Measurements from ENCODE around the gene PARD3. TPM values are rescaled to one million over a fixed set of nuclear protein-coding genes. Genes with fewer than 3 reads are reported as not detected.
"Not testable (repeated sequence)": the region's sequence is repeated elsewhere in the genome, so short reads cannot be mapped to it uniquely, and the experiment has no call there.

Gene PARD3
- total RNA-seq, 2 experiments from 2014 or later: 1.3 to 1.9 TPM

DNA sequence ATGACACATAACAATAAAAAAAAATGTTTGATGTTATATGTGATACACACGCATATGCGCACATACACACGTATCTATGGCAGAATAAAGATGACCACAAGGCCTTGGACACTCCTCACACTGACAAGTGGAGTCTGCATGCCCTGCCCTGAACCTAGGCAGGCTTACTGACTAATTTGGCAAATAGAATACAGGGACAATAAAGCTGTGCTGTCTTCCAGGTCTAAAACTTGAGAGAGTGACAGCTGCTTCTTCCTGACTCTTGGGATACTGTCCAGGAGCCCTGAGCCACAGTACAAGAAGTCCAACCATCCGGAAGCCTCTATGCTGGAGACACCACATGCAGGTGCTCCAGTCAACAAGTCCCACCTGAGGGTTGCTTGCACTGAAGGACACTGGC is 20.3 kb downstream of the PARD3 start:
- peaks cover 8% of the 10 kb centered on the region for H3K27me3 Mint-ChIP-seq
- no peak overlapping the region for H3K27ac Mint-ChIP-seq
- DNase-seq: no peak
- no peak overlapping the region for H3K4me3 Mint-ChIP-seq
- H3K36me3 Mint-ChIP-seq: no peaks in the 10 kb centered on the region
- no peaks in the 10 kb centered on the region for H3K9me3 Mint-ChIP-seq
- H3K4me1 Mint-ChIP-seq: no peaks in the 10 kb centered on the region

- H3K27ac Mint-ChIP-seq, DNase-seq, H3K9me3 Mint-ChIP-seq, H3K4me3 Mint-ChIP-seq, H3K4me1 Mint-ChIP-seq, H3K36me3 Mint-ChIP-seq, H3K27me3 Mint-ChIP-seq: not testable (repeated sequence)
These were observed 21.5 kb downstream of the PARD3 start for GRCh38 chr10:34793581-34793980.

GRCh38 chr10:34792881-34793280 is 22.2 kb downstream of the PARD3 start:
- Mint-ChIP-seq H3K27ac (no peak overlapping the region), H3K9me3 (no peaks in the 10 kb centered on the region), H3K27me3 (peaks cover 13% of the 10 kb centered on the region), H3K4me1 (no peaks in the 10 kb centered on the region), H3K4me3 (no peak overlapping the region), H3K36me3 (no peaks in the 10 kb centered on the region)
- DNase-seq: no peak

- DNase-seq: no peak
- no peaks in the 10 kb centered on the region for H3K36me3 Mint-ChIP-seq
- no peaks in the 10 kb centered on the region for H3K9me3 Mint-ChIP-seq
- no peaks in the 10 kb centered on the region for H3K4me1 Mint-ChIP-seq
- H3K27me3 Mint-ChIP-seq: peaks cover 14% of the 10 kb centered on the region
- H3K4me3 Mint-ChIP-seq: no peak overlapping the region
- no peak overlapping the region for H3K27ac Mint-ChIP-seq
These were observed 23.1 kb downstream of the PARD3 start for GRCh38 chr10:34791947-34792346.

DNA sequence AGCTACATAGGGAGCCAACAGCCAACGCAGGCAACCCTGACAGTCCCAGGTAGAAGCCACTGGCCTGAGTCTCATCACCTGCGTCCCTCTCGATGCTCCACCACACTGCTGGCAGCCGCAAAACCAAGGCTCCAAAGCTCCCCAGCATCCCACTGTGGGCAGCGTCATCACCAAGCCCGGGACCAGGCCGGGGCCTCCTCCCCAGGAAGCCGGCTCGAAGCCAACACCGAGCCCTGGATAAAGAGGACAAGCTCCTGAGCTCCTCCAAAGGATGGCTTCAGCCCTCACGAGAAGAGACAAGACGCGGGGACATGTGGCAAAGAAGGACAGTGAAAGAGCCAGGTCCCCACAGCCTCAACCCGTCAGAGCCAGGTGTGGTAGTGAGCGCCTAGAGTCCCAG is 23.9 kb downstream of the PARD3 start:
- no peak overlapping the region for H3K4me3 Mint-ChIP-seq
- no peaks in the 10 kb centered on the region for H3K4me1 Mint-ChIP-seq
- no peak for DNase-seq
- H3K9me3 Mint-ChIP-seq: no peaks in the 10 kb centered on the region
- no peak overlapping the region for H3K27ac Mint-ChIP-seq
- no peaks in the 10 kb centered on the region for H3K36me3 Mint-ChIP-seq
- H3K27me3 Mint-ChIP-seq: peaks cover 14% of the 10 kb centered on the region

DNA sequence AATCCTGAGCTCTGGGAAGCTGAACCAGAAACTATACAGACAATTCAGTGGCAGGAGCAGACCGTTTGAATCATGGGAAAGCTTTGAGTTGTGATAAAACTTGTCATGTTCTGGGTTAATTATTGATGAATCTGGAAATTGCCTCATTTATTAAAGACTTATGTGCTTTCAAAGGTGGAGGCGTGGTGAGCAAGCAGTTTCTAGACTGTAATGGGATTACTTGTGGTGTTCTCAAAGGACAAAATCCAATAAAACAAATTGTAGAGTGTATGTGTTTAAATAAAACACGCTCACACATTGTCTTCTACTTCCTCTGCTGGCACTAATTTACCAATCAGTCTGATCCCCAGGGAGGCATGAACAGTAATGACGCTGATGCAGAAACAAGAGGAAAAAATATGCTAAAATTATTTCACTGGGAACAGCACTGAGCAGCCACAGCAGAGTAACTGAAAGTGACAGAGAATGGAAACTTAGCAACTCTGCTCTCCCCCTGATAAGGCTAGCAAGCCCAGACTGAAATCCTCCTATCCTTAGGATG is 25.1 kb downstream of the PARD3 start:
- Mint-ChIP-seq H3K4me1 (no peaks in the 10 kb centered on the region), H3K27me3 (peaks cover 14% of the 10 kb centered on the region)

DNA sequence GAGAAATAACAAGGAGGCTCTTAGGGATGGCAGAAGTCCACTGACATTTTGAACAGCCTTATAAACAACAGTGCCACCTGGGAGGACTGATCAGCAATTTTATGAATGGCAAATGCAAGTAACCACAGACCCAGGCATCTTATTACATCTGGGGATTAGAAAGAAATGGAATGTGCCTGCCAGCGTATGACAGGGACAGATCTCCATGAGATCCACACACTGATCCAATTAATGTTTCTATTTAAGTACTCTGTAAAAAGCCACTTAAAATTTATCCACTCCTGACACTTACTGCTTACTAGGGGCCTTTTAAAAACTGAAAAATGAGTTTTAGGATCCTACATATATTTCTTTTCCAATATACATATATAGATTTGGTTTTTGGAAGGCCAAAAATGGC is 28.6 kb downstream of the PARD3 start:
- Mint-ChIP-seq H3K4me1 (no peaks in the 10 kb centered on the region), H3K36me3 (no peaks in the 10 kb centered on the region), H3K4me3 (no peak overlapping the region), H3K27me3 (peaks cover 16% of the 10 kb centered on the region), H3K27ac (no peak overlapping the region), H3K9me3 (no peaks in the 10 kb centered on the region)
- no peak for DNase-seq

More for the DNA sequence above, 25.1 kb downstream of the PARD3 start:
- H3K4me3 Mint-ChIP-seq: no peak overlapping the region
- no peaks in the 10 kb centered on the region for H3K9me3 Mint-ChIP-seq
- no peak for DNase-seq
- H3K27ac Mint-ChIP-seq: no peak overlapping the region
- H3K36me3 Mint-ChIP-seq: no peaks in the 10 kb centered on the region

DNA sequence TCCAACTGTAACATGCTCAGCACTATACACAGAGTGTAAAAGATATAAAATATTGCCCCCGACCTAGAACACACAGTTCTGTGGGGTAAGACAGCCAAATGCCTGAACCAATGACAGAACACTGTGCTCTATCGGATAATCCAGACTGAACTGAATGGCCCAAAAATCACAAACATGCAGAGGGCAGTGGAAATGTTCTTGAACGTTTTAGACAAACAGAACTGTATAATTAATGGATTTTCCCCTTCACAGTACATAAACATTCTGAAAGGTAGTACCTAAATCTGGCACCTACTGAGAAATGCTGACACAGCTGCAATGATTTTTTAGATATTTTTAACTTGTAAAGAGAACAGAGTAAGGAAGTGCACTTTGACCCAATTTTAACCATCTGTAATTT is 33.4 kb downstream of the PARD3 start:
- DNase-seq: no peak
- Mint-ChIP-seq H3K4me1 (peaks cover 8% of the 10 kb centered on the region), H3K36me3 (no peaks in the 10 kb centered on the region), H3K27ac (no peak overlapping the region), H3K27me3 (peaks cover 17% of the 10 kb centered on the region), H3K9me3 (no peaks in the 10 kb centered on the region), H3K4me3 (no peak overlapping the region)

DNA sequence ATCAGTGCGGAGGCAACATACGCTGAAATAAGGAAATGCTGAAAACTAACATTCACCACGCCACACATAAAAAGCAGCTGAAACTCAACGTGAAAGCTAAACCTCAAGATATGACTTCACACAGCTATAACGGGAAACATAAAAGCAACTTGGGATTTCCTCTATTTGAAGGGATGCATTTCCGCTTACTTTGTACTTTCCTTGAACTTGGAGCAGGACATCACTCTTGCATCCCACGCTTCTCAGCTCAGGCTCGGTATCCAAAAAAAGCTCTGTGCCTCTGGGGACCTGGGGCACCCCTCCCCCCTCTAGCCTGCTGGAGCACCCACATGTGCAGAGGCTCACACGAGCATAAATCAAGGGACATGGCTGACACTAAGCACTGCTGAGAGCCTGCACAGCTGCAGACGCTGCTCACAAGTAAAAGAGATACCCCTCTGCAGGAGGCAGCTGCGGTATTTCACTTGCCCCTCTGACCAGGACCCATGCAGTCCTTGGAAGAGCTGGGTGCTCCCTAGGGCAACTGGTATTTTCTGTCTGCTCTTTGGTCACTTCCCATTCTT is 34.2 kb downstream of the PARD3 start:
- Mint-ChIP-seq H3K9me3 (no peaks in the 10 kb centered on the region), H3K27me3 (peaks cover 17% of the 10 kb centered on the region), H3K27ac (no peak overlapping the region), H3K36me3 (no peaks in the 10 kb centered on the region), H3K4me1 (peaks cover 8% of the 10 kb centered on the region), H3K4me3 (peak overlapping the region; percentile 29)
- no peak for DNase-seq

DNA sequence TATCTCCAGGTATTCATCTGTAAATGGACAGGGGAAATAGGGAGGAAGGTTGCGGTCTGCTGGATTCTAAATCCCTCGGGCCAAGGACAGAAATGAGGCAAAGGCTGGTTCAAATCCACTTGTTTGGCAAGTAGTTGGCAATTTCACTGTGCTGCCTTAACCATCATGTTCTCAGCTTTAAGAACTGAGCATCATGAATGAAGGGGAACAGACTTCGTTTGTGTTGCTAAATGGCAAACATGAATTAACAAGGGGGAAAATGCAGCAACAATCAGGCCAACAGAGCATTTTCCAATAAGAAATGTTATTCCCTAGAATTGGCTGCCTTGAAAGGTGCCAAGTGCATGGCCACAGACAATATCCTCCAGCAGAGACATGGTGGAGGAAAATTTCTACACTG is 36.9 kb downstream of the PARD3 start:
- Mint-ChIP-seq H3K27ac (no peak overlapping the region), H3K4me1 (peaks cover 8% of the 10 kb centered on the region), H3K9me3 (no peaks in the 10 kb centered on the region), H3K4me3 (no peak overlapping the region), H3K36me3 (no peaks in the 10 kb centered on the region), H3K27me3 (peaks cover 17% of the 10 kb centered on the region)
- no peak for DNase-seq

GRCh38 chr10:34776090-34776690 is 38.9 kb downstream of the PARD3 start:
- no peak for DNase-seq

GRCh38 chr10:34775044-34775637 is 40.0 kb downstream of the PARD3 start:
- Mint-ChIP-seq H3K4me3 (no peak overlapping the region), H3K9me3 (no peaks in the 10 kb centered on the region), H3K27ac (no peak overlapping the region), H3K36me3 (no peaks in the 10 kb centered on the region), H3K27me3 (no peaks in the 10 kb centered on the region), H3K4me1 (peaks cover 2% of the 10 kb centered on the region)
- DNase-seq: no peak

More at GRCh38 chr10:34776090-34776690, 38.9 kb downstream of the PARD3 start:
- Mint-ChIP-seq H3K27me3 (peaks cover 7% of the 10 kb centered on the region), H3K36me3 (no peaks in the 10 kb centered on the region), H3K9me3 (no peaks in the 10 kb centered on the region), H3K4me3 (no peak overlapping the region), H3K27ac (no peak overlapping the region), H3K4me1 (peaks cover 7% of the 10 kb centered on the region)

GRCh38 chr10:34773636-34774630 is 41.2 kb downstream of the PARD3 start:
- Mint-ChIP-seq H3K36me3 (no peaks in the 10 kb centered on the region), H3K27me3 (peaks cover 2% of the 10 kb centered on the region), H3K4me1 (peaks cover 2% of the 10 kb centered on the region), H3K4me3 (no peak overlapping the region), H3K9me3 (no peaks in the 10 kb centered on the region), H3K27ac (no peak overlapping the region)
- no peak for DNase-seq

GRCh38 chr10:34771525-34771924 is 43.6 kb downstream of the PARD3 start:
- H3K9me3 Mint-ChIP-seq: no peaks in the 10 kb centered on the region
- H3K4me3 Mint-ChIP-seq: no peak overlapping the region
- peaks cover 2% of the 10 kb centered on the region for H3K4me1 Mint-ChIP-seq
- DNase-seq: no peak
- H3K36me3 Mint-ChIP-seq: no peaks in the 10 kb centered on the region
- H3K27ac Mint-ChIP-seq: no peak overlapping the region
- H3K27me3 Mint-ChIP-seq: peaks cover 7% of the 10 kb centered on the region

GRCh38 chr10:34771106-34771505 is 44.0 kb downstream of the PARD3 start:
- Mint-ChIP-seq H3K4me1 (peaks cover 2% of the 10 kb centered on the region), H3K4me3 (no peak overlapping the region), H3K9me3 (no peaks in the 10 kb centered on the region), H3K27ac (no peak overlapping the region), H3K36me3 (no peaks in the 10 kb centered on the region), H3K27me3 (peaks cover 7% of the 10 kb centered on the region)
- DNase-seq: no peak
